G401.6 (cell line): ENCODE measurements around the gene DGKH.
"Not testable (repeated sequence)": the region's sequence is repeated elsewhere in the genome, so short reads cannot be mapped to it uniquely, and the experiment has no call there.

Experiments used
- FAIRE-seq: peaks from 2 replicates; lab custom pipeline; 2012; peaks lifted over from hg19 to GRCh38; lab: Jason Lieb, UNC

The DGKH gene

GRCh38 chr13:42075517-42075916 is 27.1 kb downstream of the DGKH start:
- FAIRE-seq = no peak

- FAIRE-seq = no peak
Measured at GRCh38 chr13:42076309-42076713, 27.9 kb downstream of the DGKH start.

GRCh38 chr13:42078128-42078808 is 29.8 kb downstream of the DGKH start:
- FAIRE-seq = no peak

- FAIRE-seq = no peak
Measured at GRCh38 chr13:42083138-42083770, 34.8 kb downstream of the DGKH start.

- no peak for FAIRE-seq
Measured at GRCh38 chr13:42084722-42085121, 36.3 kb downstream of the DGKH start.

GRCh38 chr13:42086582-42086981 is 38.1 kb downstream of the DGKH start:
- no peak for FAIRE-seq

- FAIRE-seq = no peak
Measured at GRCh38 chr13:42094516-42095040, 46.1 kb downstream of the DGKH start.

- not testable (repeated sequence) for FAIRE-seq
Measured at GRCh38 chr13:42096222-42096621, 47.8 kb downstream of the DGKH start.

- FAIRE-seq = no peak
Measured at GRCh38 chr13:42099962-42100675, 51.7 kb downstream of the DGKH start.

- FAIRE-seq = no peak
Measured at GRCh38 chr13:42100960-42101359, 52.5 kb downstream of the DGKH start.

GRCh38 chr13:42101821-42102585 is 53.6 kb downstream of the DGKH start:
- no peak for FAIRE-seq

- FAIRE-seq = no peak
Measured at GRCh38 chr13:42102961-42103865, 54.8 kb downstream of the DGKH start.

- no peak for FAIRE-seq
Measured at GRCh38 chr13:42106998-42107397, 58.5 kb downstream of the DGKH start.

GRCh38 chr13:42107421-42107820 is 59.0 kb downstream of the DGKH start:
- no peak for FAIRE-seq

- no peak for FAIRE-seq
Measured at GRCh38 chr13:42108217-42108616, 59.8 kb downstream of the DGKH start.

GRCh38 chr13:42109957-42110356 is 61.5 kb downstream of the DGKH start:
- no peak for FAIRE-seq

GRCh38 chr13:42110410-42111155 is 62.1 kb downstream of the DGKH start:
- FAIRE-seq = peak; percentile 96

- no peak for FAIRE-seq
Measured at GRCh38 chr13:42112864-42113263, 64.4 kb downstream of the DGKH start.

GRCh38 chr13:42113478-42113877 is 65.0 kb downstream of the DGKH start:
- FAIRE-seq = no peak

GRCh38 chr13:42114278-42114677 is 65.8 kb downstream of the DGKH start:
- FAIRE-seq = no peak

GRCh38 chr13:42114912-42115311 is 66.5 kb downstream of the DGKH start:
- FAIRE-seq = no peak
